ENCODE results near the gene PXK. TPM values are rescaled to one million over a fixed set of nuclear protein-coding genes. Genes with fewer than 3 reads are reported as not detected.
A peak's percentile ranks its signal among the peaks of the same experiment; 100 is the strongest.

Gene PXK
- polyA plus RNA-seq, 3 donors = 31.5 to 54.0 (median 52.9) TPM

DNA sequence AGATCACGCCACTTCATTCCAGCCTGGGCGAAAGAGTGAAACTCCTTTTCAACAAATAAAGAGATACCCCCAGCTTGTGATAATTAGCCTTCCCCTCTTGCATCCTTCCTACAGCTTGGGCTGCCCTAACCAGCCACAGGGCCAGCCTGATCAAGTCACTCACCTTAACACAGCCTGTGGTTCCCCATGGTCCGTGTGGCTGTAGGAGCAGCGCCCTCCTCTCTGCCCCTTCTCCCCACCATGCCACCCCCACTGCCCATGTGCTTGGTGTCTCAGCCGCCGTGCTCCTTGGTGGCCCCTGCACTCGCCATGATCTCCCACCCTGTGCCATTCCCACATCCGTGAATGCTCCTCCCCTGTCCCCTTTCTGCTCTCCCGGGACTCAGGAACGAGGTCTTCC, 39.8 kb upstream of the PXK start:
- Histone ChIP-seq H3K9ac (ENCODE audit: insufficient read depth, low read length, poor library complexity, severe bottlenecking) (no peak overlapping the region), H3K4me3 (replicated peaks in 1 of 3; ENCODE audit: low read depth in 2 of 3, low read length in 3 of 3) (no peak overlapping the region), H3K79me2 (ENCODE audit: insufficient read depth, low read length) (no peaks in the 10 kb centered on the region), H2AFZ (ENCODE audit: insufficient read depth, low read depth, low read length, poor library complexity, severe bottlenecking) (no peak overlapping the region), H3K4me1 (ENCODE audit: control insufficient read depth in 1 of 2, insufficient read depth in 2 of 2, low read length in 2 of 2) (no peaks in the 10 kb centered on the region), H4K20me1 (ENCODE audit: insufficient read depth, low read length) (no peaks in the 10 kb centered on the region), H3K27ac (ENCODE audit: low read depth in 1 of 2, low read length in 2 of 2) (no peak overlapping the region), H3K27me3 (ENCODE audit: control insufficient read depth in 2 of 2, insufficient read depth in 2 of 2, low read length in 2 of 2) (no peaks in the 10 kb centered on the region), H3K9me3 (replicated peaks in 1 of 2; ENCODE audit: control insufficient read depth in 1 of 2, insufficient read depth in 1 of 2, low read length in 2 of 2) (no peaks in the 10 kb centered on the region), H3K4me2 (replicated peaks; ENCODE audit: extremely low read depth, low read length, poor library complexity, severe bottlenecking) (no peak overlapping the region), H3K36me3 (replicated peaks in 1 of 2; ENCODE audit: control insufficient read depth in 1 of 2, insufficient read depth in 2 of 2, low read length in 2 of 2) (peaks cover 3 to 10% of the 10 kb centered on the region in 2 donors)
- H3K27me3 Mint-ChIP-seq (ENCODE audit: low read depth in 3 of 3) = peaks cover 0 to 3% (median 2%) of the 10 kb centered on the region in 3 donors
- no peaks in the 10 kb centered on the region for H3K4me1 Mint-ChIP-seq
- intact Hi-C loops (cut with micrococcal nuclease) = no loop called here
- TF ChIP-seq CTCF (IDR thresholded peaks at IDR 0.05) = no peak
- peaks cover 0 to 7% (median 2%) of the 10 kb centered on the region in 7 donors for H3K9me3 Mint-ChIP-seq
- WGBS (ENCODE audit: insufficient coverage) = 95% methylated on average over 8 of the region's 10 CpGs
- DNase-seq = no peak
- no peak overlapping the region for H3K4me3 Mint-ChIP-seq
- peaks cover 19 to 20% of the 10 kb centered on the region in 2 donors for H3K36me3 Mint-ChIP-seq
- H3K27ac Mint-ChIP-seq = no peak overlapping the region

DNA sequence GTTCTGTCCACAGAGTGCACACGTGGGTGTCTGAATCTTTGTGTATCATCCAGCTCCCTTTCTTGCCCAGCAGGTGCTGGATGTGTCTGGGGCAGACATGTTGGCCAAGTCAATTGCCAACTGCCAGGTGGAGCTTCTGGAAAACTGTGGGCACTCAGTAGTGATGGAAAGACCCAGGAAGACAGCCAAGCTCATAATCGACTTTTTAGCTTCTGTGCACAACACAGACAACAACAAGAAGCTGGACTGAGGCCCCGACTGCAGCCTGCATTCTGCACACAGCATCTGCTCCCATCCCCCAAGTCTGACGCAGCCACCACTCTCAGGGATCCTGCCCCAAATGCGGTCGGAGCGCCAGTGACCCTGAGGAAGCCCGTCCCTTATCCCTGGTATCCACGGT, 39.2 kb upstream of the PXK start:
- H3K27ac ChIP-seq (ENCODE audit: low read depth in 1 of 2, low read length in 2 of 2) = no peak overlapping the region
- no peaks in the 10 kb centered on the region for H3K79me2 ChIP-seq (ENCODE audit: insufficient read depth, low read length)
- intact Hi-C loops (cut with micrococcal nuclease) = no loop called here
- H4K20me1 ChIP-seq (ENCODE audit: insufficient read depth, low read length) = no peaks in the 10 kb centered on the region
- no peaks in the 10 kb centered on the region for H3K4me1 ChIP-seq (ENCODE audit: control insufficient read depth in 1 of 2, insufficient read depth in 2 of 2, low read length in 2 of 2)
- no peak overlapping the region for H3K4me3 Mint-ChIP-seq
- peak overlapping the region in 1 of 7 donors; percentile 31 for H3K27ac Mint-ChIP-seq
- H2AFZ ChIP-seq (ENCODE audit: insufficient read depth, low read depth, low read length, poor library complexity, severe bottlenecking) = no peak overlapping the region
- peaks cover 12 to 14% of the 10 kb centered on the region in 2 donors for H3K36me3 Mint-ChIP-seq
- peaks cover 0 to 4% of the 10 kb centered on the region in 2 donors for H3K36me3 ChIP-seq (replicated peaks in 1 of 2; ENCODE audit: control insufficient read depth in 1 of 2, insufficient read depth in 2 of 2, low read length in 2 of 2)
- H3K9me3 Mint-ChIP-seq = peaks cover 0 to 7% (median 2%) of the 10 kb centered on the region in 7 donors
- no peak overlapping the region for H3K9ac ChIP-seq (ENCODE audit: insufficient read depth, low read length, poor library complexity, severe bottlenecking)
- H3K4me2 ChIP-seq (replicated peaks; ENCODE audit: extremely low read depth, low read length, poor library complexity, severe bottlenecking) = no peak overlapping the region
- WGBS (ENCODE audit: insufficient coverage) = 83% methylated on average over 6 of the region's 9 CpGs
- H3K9me3 ChIP-seq (replicated peaks in 1 of 2; ENCODE audit: control insufficient read depth in 1 of 2, insufficient read depth in 1 of 2, low read length in 2 of 2) = no peaks in the 10 kb centered on the region
- TF ChIP-seq CTCF (IDR thresholded peaks at IDR 0.05) = no peak
- H3K27me3 ChIP-seq (ENCODE audit: control insufficient read depth in 2 of 2, insufficient read depth in 2 of 2, low read length in 2 of 2) = no peaks in the 10 kb centered on the region
- peaks cover 2 to 4% (median 3%) of the 10 kb centered on the region in 3 donors for H3K27me3 Mint-ChIP-seq (ENCODE audit: low read depth in 3 of 3)
- no peak overlapping the region for H3K4me3 ChIP-seq (replicated peaks in 1 of 3; ENCODE audit: low read depth in 2 of 3, low read length in 3 of 3)
- DNase-seq = no peak
- H3K4me1 Mint-ChIP-seq = no peaks in the 10 kb centered on the region
